ENCODE results near the gene ODF4.

DNA sequence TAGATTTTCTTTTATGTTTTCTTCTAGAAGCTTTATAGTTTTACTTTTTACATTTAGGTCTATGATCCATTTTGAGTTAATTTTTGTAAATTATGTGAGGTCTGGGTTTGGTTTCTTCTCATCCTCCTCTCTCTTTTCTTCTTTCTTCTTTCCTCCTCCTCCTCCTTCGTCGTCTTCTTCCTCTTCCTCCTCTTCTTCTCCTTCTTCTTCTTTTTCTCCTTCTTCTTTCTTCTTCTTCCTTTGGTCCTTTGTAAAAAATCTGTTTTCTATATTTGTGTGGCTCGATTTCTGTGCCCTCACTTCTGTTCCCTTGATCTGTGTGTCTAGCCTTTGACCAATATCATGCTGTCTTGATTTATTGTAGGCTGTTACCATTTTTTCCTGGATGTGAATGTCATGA lies 39.4 kb upstream of the ODF4 start:
- TF ChIP-seq, protein P1, sequence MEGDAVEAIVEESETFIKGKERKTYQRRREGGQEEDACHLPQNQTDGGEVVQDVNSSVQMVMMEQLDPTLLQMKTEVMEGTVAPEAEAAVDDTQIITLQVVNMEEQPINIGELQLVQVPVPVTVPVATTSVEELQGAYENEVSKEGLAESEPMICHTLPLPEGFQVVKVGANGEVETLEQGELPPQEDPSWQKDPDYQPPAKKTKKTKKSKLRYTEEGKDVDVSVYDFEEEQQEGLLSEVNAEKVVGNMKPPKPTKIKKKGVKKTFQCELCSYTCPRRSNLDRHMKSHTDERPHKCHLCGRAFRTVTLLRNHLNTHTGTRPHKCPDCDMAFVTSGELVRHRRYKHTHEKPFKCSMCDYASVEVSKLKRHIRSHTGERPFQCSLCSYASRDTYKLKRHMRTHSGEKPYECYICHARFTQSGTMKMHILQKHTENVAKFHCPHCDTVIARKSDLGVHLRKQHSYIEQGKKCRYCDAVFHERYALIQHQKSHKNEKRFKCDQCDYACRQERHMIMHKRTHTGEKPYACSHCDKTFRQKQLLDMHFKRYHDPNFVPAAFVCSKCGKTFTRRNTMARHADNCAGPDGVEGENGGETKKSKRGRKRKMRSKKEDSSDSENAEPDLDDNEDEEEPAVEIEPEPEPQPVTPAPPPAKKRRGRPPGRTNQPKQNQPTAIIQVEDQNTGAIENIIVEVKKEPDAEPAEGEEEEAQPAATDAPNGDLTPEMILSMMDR (conservative IDR thresholded peaks at IDR 0.05; ENCODE audit: low read depth, low read length), result no peak
- TF ChIP-seq EZH2 (IDR thresholded peaks at IDR 0.05; ENCODE audit: low read length, unreplicated experiment) (no peak), EZH2phosphoT487 (IDR thresholded peaks at IDR 0.05; ENCODE audit: borderline replicate concordance, low read length) (no peak)
